Psoas muscle (tissue), 8 donors: ENCODE data around the gene KCNH2. TPM values are rescaled to one million over a fixed set of nuclear protein-coding genes. Genes with fewer than 3 reads are reported as not detected.

Experiments
- ATAC-seq, 4 donors: fragments of 200-7000 bp; cut with Tn5 transposase; one replicate each; pipeline ENCODE4 v1.9.1; 2020; ENCODE audit warnings: moderate library complexity in 3 of 4, mild to moderate bottlenecking in 2 of 4
- DNase-seq, 2 donors: peaks; one replicate each; pipeline ENCODE4 v3.0.0-alpha.2; 2020
- H3K27ac ChIP-seq: fragments of 200-600 bp; one replicate; pipeline ENCODE4 v1.8.0; 2022
- H3K27me3 ChIP-seq, 3 donors: fragments of 200-600 bp in 1 of 3; one replicate each; pipeline versions ENCODE4 v1.6.1 to v1.8.0; 2013 to 2022; ENCODE audit warnings: low read length in 2 of 3, mild to moderate bottlenecking in 2 of 3, moderate library complexity in 1 of 3; ENCODE audit not compliant: insufficient read depth in 3 of 3
- H3K36me3 ChIP-seq, 2 donors: fragments of 200-600 bp in 1 of 2; one replicate each; pipeline versions ENCODE4 v1.6.1 to v1.8.0; 2013 to 2022; ENCODE audit warnings: low read depth in 1 of 2, mild to moderate bottlenecking in 1 of 2, moderate library complexity in 1 of 2; ENCODE audit not compliant: insufficient read depth in 1 of 2
- H3K4me1 ChIP-seq: fragments of 200-600 bp; one replicate; pipeline ENCODE4 v1.8.0; 2022
- H3K4me3 ChIP-seq: fragments of 200-600 bp; one replicate; pipeline ENCODE4 v1.8.0; 2022; ENCODE audit warnings: mild to moderate bottlenecking
- H3K9me3 ChIP-seq: fragments of 200-600 bp; one replicate; pipeline ENCODE4 v1.8.0; 2022
- CTCF ChIP-seq: fragments of 200-600 bp; IDR thresholded peaks from one replicate; pipeline ENCODE4 v1.8.0; 2022; ENCODE audit warnings: antibody characterized with exemption
- WGBS, 3 donors: extraction: QIAGEN DNeasy Blood & Tissue Kit; methylation state at CpG; one replicate each; pipeline versions ENCODE4 v1.1.6 to v1.1.7; 2013; 5-methylcytosine and 5-hydroxymethylcytosine counted together
- intact Hi-C, 2 donors: fragments of 100-400 bp; cut with DNase I; formaldehyde crosslinking; loops; one replicate each; pipeline versions ENCODE4 v1.11.0 to v1.14.2; 2022
- polyA plus RNA-seq, 3 donors: library from polyadenylated mRNA; stranded (reverse); fragments of 200-250 nt; gene quantifications; one replicate each; pipeline ENCODE4 v1.2.3, GENCODE V29; 2013
- total RNA-seq, 4 donors: library from RNA; stranded (reverse); fragmentation: NEBNext Ultra II Directional in 2 of 4; extraction: Animal tissue kit (Norgen Biotek cat#: 25700) in 2 of 4; gene quantifications; one replicate each; pipeline versions ENCODE4 v1.2.1 to v1.2.4, GENCODE V29; 2021 to 2023
- donor health status: healthy with polysubstance abuse.
- donor health status: DM: no; HTN: no; CAD: no; lungs with moderate emphysema.
- donor health status: Bipolar disorder and iron deficiency.
- donor health status: healthy.
- donor health status: DM: yes; HTN: yes; CAD: no.
- donor health status: DM: no; HTN: no; CAD: no.
- donor health status: DM: no; HTN: no; CAD: no.
- donor health status: DM: yes; HTN: yes; CAD: no.

The KCNH2 gene
- total and polyA plus RNA-seq, 7 donors = 0.18 to 0.48 (median 0.22) TPM

DNA sequence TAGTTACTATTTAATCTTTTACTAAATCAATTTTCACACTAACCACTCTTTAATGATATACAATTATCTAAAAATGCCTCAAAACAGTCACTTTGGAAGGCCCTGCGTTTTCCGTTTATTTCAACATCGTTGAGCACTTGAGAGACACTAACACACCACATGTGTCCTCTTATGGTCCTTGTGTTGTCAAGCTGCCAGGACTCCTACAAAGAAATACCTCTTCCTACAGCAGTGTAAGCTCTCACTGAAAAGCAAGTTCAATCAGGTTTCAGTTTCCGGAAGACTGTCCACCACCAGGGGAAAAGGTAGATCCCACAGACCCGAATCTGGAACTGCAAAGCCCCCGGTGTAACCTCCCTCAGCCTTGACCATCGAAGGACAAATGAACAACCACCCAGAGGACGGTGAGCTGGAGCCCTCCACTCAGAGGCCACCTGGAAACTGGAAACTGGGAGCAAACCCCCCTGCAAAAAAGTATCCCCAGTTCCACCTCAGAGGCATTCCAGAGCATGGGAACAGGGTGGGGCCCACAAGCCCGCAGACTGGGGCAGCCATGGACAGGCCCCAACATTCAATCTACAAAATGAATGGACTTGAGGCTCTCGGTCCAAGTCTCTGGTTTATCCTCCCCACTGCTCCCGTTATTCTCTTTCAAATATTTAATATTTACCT is 37.6 kb downstream of the KCNH2 start:
- intact Hi-C loops = no loop called here
- DNase-seq (no peak), ATAC-seq (no peak)
- Histone ChIP-seq H3K4me3 (no peak overlapping the region), H3K27me3 (peaks cover 0 to 13% (median 2%) of the 10 kb centered on the region in 3 donors), H3K9me3 (no peaks in the 10 kb centered on the region), H3K27ac (no peak overlapping the region), H3K36me3 (no peaks in the 10 kb centered on the region), H3K4me1 (no peaks in the 10 kb centered on the region)
- no peak for TF ChIP-seq CTCF
- 75 to 78% (median 77%) methylated on average over 11 of the region's 11 CpGs for WGBS, 3 donors

DNA sequence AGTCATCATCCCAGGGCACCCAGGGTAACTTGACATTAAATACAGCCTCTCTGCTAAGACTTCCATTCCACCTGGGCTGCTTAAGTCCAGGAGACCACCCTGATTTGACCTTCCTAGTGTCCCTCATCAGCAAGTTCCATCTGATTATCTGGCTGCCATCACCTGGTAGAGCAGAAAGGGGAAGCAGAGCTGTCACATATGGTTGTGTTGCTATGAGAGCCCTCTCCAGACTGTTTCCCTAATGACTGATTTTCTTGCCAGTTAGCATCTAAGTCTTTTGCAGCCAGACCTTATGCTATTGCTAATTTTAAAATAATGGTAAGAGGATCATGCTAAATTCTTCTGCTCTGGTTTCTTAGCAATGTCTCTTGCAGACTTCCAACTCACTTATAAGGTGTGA is 38.7 kb downstream of the KCNH2 start:
- H3K9me3 ChIP-seq = no peaks in the 10 kb centered on the region
- TF ChIP-seq CTCF = no peak
- no peaks in the 10 kb centered on the region for H3K4me1 ChIP-seq
- no peak overlapping the region for H3K27ac ChIP-seq
- peaks cover 0 to 13% (median 2%) of the 10 kb centered on the region in 3 donors for H3K27me3 ChIP-seq
- H3K4me3 ChIP-seq = no peak overlapping the region
- no peaks in the 10 kb centered on the region for H3K36me3 ChIP-seq
- intact Hi-C loops = no loop called here
- ATAC-seq (no peak), DNase-seq (no peak)

DNA sequence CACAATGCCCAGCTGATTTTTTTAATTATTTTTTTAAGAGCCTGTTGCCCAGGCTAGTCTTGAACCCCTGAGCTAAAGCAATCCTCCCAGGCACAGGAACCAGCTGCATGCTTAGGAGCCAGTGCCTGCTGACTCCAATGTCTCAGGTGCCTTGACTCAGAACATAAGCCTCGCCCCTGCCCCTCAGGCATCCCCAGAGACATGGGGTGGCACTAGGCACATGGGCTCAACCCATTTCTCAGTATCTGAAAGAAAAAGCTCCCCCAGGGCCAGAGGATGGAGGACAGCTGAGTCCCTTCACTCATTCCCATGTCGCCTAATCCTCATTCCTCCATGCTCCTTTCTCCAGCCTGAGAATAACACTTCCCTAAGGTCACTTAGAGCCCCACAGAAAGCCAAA is 39.1 kb downstream of the KCNH2 start:
- H3K36me3 ChIP-seq = no peaks in the 10 kb centered on the region
- WGBS, 3 donors = 83 to 89% (median 88%) methylated on average over 2 of the region's 2 CpGs
- ATAC-seq = no peak
- intact Hi-C loops = no loop called here
- H3K27ac ChIP-seq = no peak overlapping the region
- no peak for DNase-seq
- peaks cover 0 to 13% (median 2%) of the 10 kb centered on the region in 3 donors for H3K27me3 ChIP-seq
- H3K4me1 ChIP-seq = no peaks in the 10 kb centered on the region
- no peak overlapping the region for H3K4me3 ChIP-seq
- TF ChIP-seq CTCF = no peak
- no peaks in the 10 kb centered on the region for H3K9me3 ChIP-seq

- 48 to 63% (median 63%) methylated on average over 4 of the region's 4 CpGs for WGBS, 3 donors
- TF ChIP-seq CTCF = no peak
- intact Hi-C loops = no loop called here
Measured at GRCh38 chr7:150938566-150938965, 39.6 kb downstream of the KCNH2 start.

More at GRCh38 chr7:150938566-150938965, 39.6 kb downstream of the KCNH2 start:
- no peak for ATAC-seq
- DNase-seq = no peak
- Histone ChIP-seq H3K36me3 (no peaks in the 10 kb centered on the region), H3K27me3 (peaks cover 0 to 13% (median 2%) of the 10 kb centered on the region in 3 donors), H3K4me1 (no peaks in the 10 kb centered on the region), H3K9me3 (no peaks in the 10 kb centered on the region), H3K4me3 (no peak overlapping the region), H3K27ac (no peak overlapping the region)
